ENCODE data around the gene CNPY1.

DNA sequence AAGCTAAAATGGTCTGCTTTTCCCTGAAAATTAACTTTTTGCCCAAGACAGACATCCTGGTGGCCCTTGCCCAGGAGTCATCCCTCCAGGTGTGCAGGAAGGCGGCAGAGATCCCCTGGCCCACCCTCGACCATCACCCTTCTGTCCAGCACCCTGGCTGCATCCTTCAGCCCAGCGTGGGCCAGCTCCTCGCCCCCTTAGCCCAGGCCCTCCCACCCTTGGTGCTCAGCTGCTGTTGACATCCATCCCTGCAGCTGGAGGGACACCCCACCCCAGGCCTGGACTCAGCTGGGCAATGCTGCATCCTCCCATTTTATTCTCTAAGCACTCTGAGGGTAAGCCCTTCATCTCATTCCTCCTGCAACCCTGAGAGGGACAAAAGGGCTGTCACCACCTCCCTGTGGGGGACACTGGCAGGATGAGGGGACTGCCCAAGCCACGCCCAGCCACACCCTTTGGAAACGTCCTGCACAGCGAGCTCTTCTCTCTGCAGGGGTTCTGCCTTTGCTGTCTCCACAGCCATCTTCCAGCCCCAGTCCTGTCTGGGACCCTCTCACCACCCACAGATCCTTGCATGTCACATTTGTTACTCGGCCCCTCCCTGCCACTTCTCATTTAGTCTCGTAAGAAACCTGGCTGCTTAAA lies 57.8 kb downstream of the CNPY1 start:
- TF ChIP-seq, protein P1, sequence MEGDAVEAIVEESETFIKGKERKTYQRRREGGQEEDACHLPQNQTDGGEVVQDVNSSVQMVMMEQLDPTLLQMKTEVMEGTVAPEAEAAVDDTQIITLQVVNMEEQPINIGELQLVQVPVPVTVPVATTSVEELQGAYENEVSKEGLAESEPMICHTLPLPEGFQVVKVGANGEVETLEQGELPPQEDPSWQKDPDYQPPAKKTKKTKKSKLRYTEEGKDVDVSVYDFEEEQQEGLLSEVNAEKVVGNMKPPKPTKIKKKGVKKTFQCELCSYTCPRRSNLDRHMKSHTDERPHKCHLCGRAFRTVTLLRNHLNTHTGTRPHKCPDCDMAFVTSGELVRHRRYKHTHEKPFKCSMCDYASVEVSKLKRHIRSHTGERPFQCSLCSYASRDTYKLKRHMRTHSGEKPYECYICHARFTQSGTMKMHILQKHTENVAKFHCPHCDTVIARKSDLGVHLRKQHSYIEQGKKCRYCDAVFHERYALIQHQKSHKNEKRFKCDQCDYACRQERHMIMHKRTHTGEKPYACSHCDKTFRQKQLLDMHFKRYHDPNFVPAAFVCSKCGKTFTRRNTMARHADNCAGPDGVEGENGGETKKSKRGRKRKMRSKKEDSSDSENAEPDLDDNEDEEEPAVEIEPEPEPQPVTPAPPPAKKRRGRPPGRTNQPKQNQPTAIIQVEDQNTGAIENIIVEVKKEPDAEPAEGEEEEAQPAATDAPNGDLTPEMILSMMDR (IDR thresholded peaks at IDR 0.05; ENCODE audit: insufficient read depth, low read length): no peak
- TF ChIP-seq, protein P2, sequence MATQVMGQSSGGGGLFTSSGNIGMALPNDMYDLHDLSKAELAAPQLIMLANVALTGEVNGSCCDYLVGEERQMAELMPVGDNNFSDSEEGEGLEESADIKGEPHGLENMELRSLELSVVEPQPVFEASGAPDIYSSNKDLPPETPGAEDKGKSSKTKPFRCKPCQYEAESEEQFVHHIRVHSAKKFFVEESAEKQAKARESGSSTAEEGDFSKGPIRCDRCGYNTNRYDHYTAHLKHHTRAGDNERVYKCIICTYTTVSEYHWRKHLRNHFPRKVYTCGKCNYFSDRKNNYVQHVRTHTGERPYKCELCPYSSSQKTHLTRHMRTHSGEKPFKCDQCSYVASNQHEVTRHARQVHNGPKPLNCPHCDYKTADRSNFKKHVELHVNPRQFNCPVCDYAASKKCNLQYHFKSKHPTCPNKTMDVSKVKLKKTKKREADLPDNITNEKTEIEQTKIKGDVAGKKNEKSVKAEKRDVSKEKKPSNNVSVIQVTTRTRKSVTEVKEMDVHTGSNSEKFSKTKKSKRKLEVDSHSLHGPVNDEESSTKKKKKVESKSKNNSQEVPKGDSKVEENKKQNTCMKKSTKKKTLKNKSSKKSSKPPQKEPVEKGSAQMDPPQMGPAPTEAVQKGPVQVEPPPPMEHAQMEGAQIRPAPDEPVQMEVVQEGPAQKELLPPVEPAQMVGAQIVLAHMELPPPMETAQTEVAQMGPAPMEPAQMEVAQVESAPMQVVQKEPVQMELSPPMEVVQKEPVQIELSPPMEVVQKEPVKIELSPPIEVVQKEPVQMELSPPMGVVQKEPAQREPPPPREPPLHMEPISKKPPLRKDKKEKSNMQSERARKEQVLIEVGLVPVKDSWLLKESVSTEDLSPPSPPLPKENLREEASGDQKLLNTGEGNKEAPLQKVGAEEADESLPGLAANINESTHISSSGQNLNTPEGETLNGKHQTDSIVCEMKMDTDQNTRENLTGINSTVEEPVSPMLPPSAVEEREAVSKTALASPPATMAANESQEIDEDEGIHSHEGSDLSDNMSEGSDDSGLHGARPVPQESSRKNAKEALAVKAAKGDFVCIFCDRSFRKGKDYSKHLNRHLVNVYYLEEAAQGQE (IDR thresholded peaks at IDR 0.05; ENCODE audit: insufficient replicate concordance, low read depth): no peak
